ENCODE results near the gene KLF11. TPM values are rescaled to one million over a fixed set of nuclear protein-coding genes. Genes with fewer than 3 reads are reported as not detected.

The KLF11 gene
- total RNA-seq, 1 donor from 2014 or later: 6.6 TPM

DNA sequence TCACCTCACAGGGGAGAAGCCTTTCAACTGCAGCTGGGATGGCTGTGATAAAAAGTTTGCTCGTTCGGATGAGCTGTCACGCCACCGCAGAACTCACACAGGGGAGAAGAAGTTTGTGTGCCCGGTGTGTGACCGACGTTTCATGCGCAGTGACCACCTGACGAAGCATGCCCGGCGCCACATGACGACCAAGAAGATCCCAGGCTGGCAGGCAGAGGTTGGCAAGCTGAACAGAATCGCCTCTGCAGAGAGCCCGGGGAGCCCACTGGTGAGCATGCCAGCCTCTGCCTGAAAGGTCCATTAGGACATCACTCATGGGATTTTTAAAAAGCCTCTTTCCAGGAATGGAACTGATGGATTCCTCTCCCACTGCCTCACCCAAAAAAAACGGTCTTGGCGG lies 8.9 kb downstream of the KLF11 start:
- no peaks in the 10 kb centered on the region for H3K27me3 ChIP-seq (ENCODE audit: control insufficient read depth, insufficient read depth, low read length)
- no peak for DNase-seq (ENCODE audit: low read depth)
- TF ChIP-seq, protein P1, sequence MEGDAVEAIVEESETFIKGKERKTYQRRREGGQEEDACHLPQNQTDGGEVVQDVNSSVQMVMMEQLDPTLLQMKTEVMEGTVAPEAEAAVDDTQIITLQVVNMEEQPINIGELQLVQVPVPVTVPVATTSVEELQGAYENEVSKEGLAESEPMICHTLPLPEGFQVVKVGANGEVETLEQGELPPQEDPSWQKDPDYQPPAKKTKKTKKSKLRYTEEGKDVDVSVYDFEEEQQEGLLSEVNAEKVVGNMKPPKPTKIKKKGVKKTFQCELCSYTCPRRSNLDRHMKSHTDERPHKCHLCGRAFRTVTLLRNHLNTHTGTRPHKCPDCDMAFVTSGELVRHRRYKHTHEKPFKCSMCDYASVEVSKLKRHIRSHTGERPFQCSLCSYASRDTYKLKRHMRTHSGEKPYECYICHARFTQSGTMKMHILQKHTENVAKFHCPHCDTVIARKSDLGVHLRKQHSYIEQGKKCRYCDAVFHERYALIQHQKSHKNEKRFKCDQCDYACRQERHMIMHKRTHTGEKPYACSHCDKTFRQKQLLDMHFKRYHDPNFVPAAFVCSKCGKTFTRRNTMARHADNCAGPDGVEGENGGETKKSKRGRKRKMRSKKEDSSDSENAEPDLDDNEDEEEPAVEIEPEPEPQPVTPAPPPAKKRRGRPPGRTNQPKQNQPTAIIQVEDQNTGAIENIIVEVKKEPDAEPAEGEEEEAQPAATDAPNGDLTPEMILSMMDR (IDR thresholded peaks at IDR 0.05; ENCODE audit: insufficient read depth, low read length, severe bottlenecking): no peak
- FAIRE-seq: no peak
- H3K36me3 ChIP-seq (ENCODE audit: control insufficient read depth, insufficient read depth, low read length): peaks cover 14% of the 10 kb centered on the region
- H3K4me3 ChIP-seq (ENCODE audit: low read depth, low read length): no peak overlapping the region

GRCh38 chr2:10053351-10053750 lies 10.0 kb downstream of the KLF11 start:
- TF ChIP-seq, protein P1 (IDR thresholded peaks at IDR 0.05; ENCODE audit: insufficient read depth, low read length, severe bottlenecking): no peak
- DNase-seq (ENCODE audit: low read depth) (no peak), FAIRE-seq (no peak)
- Histone ChIP-seq H3K4me3 (ENCODE audit: low read depth, low read length) (no peak overlapping the region), H3K27me3 (ENCODE audit: control insufficient read depth, insufficient read depth, low read length) (no peaks in the 10 kb centered on the region), H3K36me3 (ENCODE audit: control insufficient read depth, insufficient read depth, low read length) (peaks cover 7% of the 10 kb centered on the region)

DNA sequence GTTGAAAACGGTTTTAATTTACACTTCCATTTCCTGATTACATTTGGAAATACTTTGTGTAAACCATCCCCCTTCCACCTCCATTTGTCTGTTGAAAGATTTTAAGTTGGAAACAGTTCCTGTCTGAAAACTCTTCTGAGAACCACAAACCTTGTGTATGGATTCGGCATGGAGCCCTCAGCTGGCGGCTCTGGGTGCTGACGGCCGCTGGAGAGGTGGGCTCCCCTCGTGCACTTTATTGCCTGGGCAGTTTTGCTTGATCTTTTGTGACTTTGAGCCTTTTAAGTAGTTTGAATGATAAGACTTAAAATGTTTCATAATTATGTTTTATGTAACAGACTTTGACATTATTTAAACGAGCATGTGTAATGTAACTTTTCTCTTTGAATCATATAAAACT lies 11.1 kb downstream of the KLF11 start:
- Histone ChIP-seq H3K4me3 (ENCODE audit: low read depth, low read length) (no peak overlapping the region), H3K36me3 (ENCODE audit: control insufficient read depth, insufficient read depth, low read length) (peaks cover 5% of the 10 kb centered on the region), H3K27me3 (ENCODE audit: control insufficient read depth, insufficient read depth, low read length) (no peaks in the 10 kb centered on the region)
- DNase-seq (ENCODE audit: low read depth) (no peak), FAIRE-seq (no peak)
- TF ChIP-seq, protein P1 (IDR thresholded peaks at IDR 0.05; ENCODE audit: insufficient read depth, low read length, severe bottlenecking): no peak

- TF ChIP-seq, protein P1 (IDR thresholded peaks at IDR 0.05; ENCODE audit: insufficient read depth, low read length, severe bottlenecking): no peak
- H3K4me3 ChIP-seq (ENCODE audit: low read depth, low read length): no peak overlapping the region
- no peaks in the 10 kb centered on the region for H3K27me3 ChIP-seq (ENCODE audit: control insufficient read depth, insufficient read depth, low read length)
- no peak for DNase-seq (ENCODE audit: low read depth)
- peaks cover 5% of the 10 kb centered on the region for H3K36me3 ChIP-seq (ENCODE audit: control insufficient read depth, insufficient read depth, low read length)
- FAIRE-seq: no peak
Observed at GRCh38 chr2:10054976-10055375, 11.6 kb downstream of the KLF11 start.

- DNase-seq (ENCODE audit: low read depth) (no peak), FAIRE-seq (no peak)
- Histone ChIP-seq H3K27me3 (ENCODE audit: control insufficient read depth, insufficient read depth, low read length) (peaks cover 1% of the 10 kb centered on the region), H3K36me3 (ENCODE audit: control insufficient read depth, insufficient read depth, low read length) (peaks cover 5% of the 10 kb centered on the region), H3K4me3 (ENCODE audit: low read depth, low read length) (no peak overlapping the region)
- TF ChIP-seq, protein P1 (IDR thresholded peaks at IDR 0.05; ENCODE audit: insufficient read depth, low read length, severe bottlenecking): no peak
Observed at GRCh38 chr2:10056439-10056838, 13.1 kb downstream of the KLF11 start.
